ENCODE measurements around the gene TMEM134. TPM values are rescaled to one million over a fixed set of nuclear protein-coding genes. Genes with fewer than 3 reads are reported as not detected.
A peak's percentile ranks its signal among the peaks of the same experiment; 100 is the strongest.
"Not testable (repeated sequence)": the region's sequence is repeated elsewhere in the genome, so short reads cannot be mapped to it uniquely, and the experiment has no call there.

Gene TMEM134
- total RNA-seq, 1 experiment from 2014 or later: 34.9 TPM

DNA sequence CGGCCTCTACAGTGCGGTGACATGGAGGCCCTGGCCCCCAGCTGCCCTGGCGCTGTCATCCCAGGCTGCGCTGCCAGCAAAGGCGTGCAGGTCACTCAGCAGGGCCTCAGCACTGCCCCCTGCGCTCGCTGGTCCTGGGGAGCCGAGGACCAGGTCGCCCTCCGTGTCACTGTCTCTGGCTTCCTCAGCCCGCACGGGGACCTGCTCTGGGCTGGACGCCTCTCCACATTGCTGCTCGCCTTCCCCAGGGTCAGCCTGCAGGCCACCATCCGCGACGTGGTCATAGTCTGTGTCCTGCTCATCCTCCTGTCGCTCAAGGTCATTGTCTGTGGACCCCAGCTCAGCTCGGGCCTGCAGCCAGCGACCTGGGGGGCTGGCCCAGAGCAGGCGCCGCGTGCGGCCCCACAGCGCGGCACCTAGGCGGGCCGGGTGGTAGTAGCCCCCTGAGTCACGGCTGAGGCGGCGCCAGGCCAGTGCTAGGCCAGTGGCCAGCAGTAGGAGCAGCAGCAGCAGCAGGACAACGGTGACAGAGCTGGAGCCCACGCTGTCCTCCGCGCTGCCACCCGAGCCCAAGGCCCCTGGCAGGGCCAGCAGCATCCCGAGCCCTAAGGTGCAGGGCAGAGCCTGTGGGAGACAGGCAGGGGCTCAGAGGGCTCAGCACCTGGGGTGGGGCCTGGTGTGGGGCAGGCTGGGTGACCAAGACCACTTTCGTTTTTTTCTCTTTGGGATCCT lies 33.2 kb downstream of the TMEM134 start:
- Histone ChIP-seq H3K4me3 (ENCODE audit: insufficient read depth, low read depth, low read length) (no peak overlapping the region), H3K36me3 (replicated peaks; ENCODE audit: control insufficient read depth, insufficient read depth, low read length) (peaks cover 13% of the 10 kb centered on the region), H3K27me3 (ENCODE audit: control insufficient read depth, insufficient read depth, low read length) (no peaks in the 10 kb centered on the region)
- no peak for DNase-seq

DNA sequence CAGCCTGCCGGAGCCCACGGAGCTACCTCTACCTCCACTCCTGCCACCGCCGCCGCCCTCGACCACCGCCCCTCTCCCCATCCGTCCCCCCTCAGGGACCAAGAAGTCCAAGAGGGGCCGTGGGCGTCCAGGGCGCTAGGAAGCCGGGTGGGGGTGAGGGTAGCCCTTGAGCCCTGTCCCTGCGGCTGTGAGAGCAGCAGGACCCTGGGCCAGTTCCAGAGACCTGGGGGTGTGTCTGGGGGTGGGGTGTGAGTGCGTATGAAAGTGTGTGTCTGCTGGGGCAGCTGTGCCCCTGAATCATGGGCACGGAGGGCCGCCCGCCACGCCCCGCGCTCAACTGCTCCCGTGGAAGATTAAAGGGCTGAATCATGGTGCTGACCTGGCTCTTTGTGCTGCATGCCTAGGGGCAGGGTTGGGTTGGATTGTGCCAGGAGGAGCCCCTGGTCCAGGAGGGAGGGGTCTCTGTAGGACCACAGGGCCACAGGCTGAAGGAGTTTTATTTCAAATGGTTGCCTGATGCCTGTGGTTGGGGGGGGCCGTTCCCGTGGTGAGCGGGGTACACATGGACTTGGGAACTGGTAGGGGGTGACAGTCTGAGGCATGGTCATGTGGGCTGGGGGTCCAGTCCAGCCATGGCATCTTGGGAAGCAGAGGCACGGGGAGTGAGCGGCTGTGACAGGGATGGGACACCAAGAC lies 33.9 kb downstream of the TMEM134 start:
- Histone ChIP-seq H3K4me3 (ENCODE audit: insufficient read depth, low read depth, low read length) (no peak overlapping the region), H3K36me3 (replicated peaks; ENCODE audit: control insufficient read depth, insufficient read depth, low read length) (peaks cover 13% of the 10 kb centered on the region), H3K27me3 (ENCODE audit: control insufficient read depth, insufficient read depth, low read length) (no peaks in the 10 kb centered on the region)
- DNase-seq: no peak

DNA sequence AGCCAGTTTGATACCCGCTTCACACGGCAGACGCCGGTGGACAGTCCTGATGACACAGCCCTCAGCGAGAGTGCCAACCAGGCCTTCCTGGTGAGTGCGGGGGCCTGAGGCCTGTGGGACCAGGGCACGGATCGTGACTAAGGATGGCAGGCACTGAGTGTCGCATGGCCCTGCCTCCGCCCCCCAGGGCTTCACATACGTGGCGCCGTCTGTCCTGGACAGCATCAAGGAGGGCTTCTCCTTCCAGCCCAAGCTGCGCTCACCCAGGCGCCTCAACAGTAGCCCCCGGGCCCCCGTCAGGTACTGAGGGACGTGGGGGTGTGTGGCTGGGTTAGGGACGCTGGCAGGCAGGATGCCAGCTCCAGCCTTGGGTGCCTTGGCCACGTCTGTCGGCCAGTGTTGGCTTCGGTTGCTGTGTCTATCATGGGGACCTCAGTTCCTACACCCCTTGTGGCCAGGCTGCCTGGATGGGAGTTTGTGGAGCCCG lies 34.6 kb downstream of the TMEM134 start:
- H3K27me3 ChIP-seq (ENCODE audit: control insufficient read depth, insufficient read depth, low read length): no peaks in the 10 kb centered on the region
- peaks cover 13% of the 10 kb centered on the region for H3K36me3 ChIP-seq (replicated peaks; ENCODE audit: control insufficient read depth, insufficient read depth, low read length)
- no peak overlapping the region for H3K4me3 ChIP-seq (ENCODE audit: insufficient read depth, low read depth, low read length)
- DNase-seq: no peak

DNA sequence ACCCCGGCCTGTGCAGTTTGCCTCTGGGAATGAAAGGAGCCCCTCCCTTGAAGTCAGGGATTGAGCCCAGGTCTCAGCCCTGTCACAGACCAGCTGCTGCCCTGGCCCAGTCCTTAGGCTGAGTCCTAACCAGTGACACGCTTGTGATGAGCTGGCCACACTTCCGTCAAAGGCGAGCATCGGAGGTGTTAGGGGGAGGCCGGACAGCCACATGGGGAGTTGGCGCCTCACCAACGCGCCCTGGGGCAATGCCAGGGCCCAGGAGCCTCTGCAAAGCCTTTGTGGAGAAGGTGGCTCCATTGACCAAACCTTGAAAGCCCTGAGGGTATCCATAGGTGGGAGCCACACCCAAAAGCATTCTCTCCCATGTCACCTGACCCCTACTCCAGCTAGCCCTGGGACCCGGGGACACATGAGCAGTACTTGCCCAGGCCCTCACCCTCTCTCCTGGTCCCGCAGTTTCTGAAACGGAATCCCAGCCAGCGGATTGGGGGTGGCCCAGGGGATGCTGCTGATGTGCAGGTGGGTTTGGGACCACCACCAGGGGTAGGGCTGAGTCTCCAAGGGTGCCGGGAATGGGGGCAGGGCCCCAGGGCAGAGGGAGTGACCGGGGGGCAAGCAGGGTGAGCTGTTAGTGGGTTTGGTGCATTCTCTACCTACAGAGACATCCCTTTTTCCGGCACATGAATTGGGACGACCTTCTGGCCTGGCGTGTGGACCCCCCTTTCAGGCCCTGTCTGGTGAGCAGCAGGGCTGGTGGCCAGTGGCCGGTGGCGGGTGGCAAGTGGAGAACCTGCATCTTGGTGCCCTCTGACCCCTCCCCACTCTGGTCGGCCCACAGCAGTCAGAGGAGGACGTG lies 35.3 kb downstream of the TMEM134 start:
- Histone ChIP-seq H3K36me3 (replicated peaks; ENCODE audit: control insufficient read depth, insufficient read depth, low read length) (peaks cover 15% of the 10 kb centered on the region), H3K4me3 (ENCODE audit: insufficient read depth, low read depth, low read length) (no peak overlapping the region), H3K27me3 (ENCODE audit: control insufficient read depth, insufficient read depth, low read length) (no peaks in the 10 kb centered on the region)
- no peak for DNase-seq

DNA sequence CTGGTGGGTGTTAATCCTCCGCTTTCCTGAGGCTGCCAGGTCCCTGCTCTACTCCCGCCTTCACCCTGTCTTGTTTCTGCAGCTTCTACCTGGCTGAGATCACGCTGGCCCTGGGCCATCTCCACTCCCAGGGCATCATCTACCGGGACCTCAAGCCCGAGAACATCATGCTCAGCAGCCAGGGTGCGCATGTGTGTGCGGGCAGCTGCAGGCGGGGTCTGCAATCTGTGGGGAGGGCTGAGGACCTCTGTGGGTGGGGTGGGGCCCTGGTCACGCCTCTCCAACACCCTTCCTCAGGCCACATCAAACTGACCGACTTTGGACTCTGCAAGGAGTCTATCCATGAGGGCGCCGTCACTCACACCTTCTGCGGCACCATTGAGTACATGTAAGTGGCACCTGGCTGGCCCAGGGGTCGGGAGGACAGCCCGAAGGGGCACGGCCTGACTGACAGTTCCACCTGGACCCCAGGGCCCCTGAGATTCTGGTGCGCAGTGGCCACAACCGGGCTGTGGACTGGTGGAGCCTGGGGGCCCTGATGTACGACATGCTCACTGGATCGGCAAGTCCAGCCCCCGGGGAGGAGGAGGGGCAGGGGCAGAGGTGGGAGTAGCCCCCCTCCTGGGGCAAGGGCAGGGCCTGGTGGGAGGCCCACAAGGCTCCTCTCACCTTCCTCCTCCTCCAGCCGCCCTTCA lies 36.2 kb downstream of the TMEM134 start:
- peaks cover 15% of the 10 kb centered on the region for H3K36me3 ChIP-seq (replicated peaks; ENCODE audit: control insufficient read depth, insufficient read depth, low read length)
- no peaks in the 10 kb centered on the region for H3K27me3 ChIP-seq (ENCODE audit: control insufficient read depth, insufficient read depth, low read length)
- DNase-seq: no peak
- no peak overlapping the region for H3K4me3 ChIP-seq (ENCODE audit: insufficient read depth, low read depth, low read length)

DNA sequence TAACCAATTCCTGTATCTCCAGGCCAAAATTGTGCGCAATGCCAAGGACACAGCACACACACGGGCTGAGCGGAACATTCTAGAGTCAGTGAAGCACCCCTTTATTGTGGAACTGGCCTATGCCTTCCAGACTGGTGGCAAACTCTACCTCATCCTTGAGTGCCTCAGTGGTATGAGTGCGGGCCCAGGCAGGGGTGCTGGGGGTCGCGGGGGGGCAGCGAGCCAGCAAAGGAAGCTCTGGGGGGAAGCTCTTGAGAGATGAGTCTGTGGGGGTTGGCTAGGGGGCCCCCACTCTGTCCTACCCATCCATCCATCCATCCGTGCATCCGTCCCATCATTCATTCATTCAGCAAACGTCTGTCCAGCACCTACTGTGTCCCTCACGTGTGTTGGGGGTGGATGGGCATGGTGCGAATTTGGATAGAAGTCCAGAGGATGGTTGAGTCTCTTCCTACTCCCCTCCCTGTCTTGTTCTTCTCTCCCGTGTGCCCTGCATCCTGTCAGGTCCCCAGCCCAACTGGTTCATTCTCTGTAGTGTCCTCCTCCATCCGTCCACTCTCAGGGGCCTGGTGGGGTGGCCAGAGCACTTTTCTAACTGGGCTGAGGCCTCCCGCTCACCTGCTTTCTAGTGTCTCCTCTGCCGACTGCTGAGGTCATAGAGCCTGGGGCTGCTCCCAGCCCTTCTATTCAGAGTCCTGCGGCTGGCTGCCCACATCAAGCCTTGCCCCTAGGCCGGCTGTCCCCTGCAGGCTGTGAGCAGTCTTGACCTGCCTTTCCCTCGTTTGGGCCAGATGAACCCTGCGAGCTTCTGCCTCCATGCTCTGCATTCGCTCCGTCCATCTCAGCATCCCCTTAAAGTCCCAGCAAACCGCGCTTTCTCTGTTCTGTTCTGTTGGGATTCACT lies 37.5 kb downstream of the TMEM134 start:
- H3K4me3 ChIP-seq (ENCODE audit: insufficient read depth, low read depth, low read length): no peak overlapping the region
- peaks cover 13% of the 10 kb centered on the region for H3K36me3 ChIP-seq (replicated peaks; ENCODE audit: control insufficient read depth, insufficient read depth, low read length)
- no peak for DNase-seq
- H3K27me3 ChIP-seq (ENCODE audit: control insufficient read depth, insufficient read depth, low read length): no peaks in the 10 kb centered on the region

DNA sequence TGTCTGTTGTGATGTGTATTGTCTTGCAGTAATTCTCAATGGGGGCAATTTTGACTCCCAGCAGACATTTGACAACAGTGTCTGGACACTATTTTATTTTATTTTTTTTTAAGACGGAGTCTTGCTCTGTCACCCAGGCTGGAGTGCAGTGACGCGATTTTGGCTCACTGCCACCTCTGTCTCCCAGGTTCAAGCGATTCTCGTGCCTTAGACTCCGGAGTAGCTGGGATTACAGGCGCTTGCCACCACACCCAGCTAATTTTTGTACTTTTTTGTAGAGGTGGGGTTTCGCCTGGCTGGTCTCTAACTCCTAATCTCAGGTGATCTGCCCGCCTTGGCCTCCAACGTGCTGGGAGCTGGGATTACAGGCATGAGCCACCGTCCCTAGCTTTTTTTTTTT lies 39.3 kb downstream of the TMEM134 start:
- Histone ChIP-seq H3K27me3 (ENCODE audit: control insufficient read depth, insufficient read depth, low read length) (no peaks in the 10 kb centered on the region), H3K36me3 (replicated peaks; ENCODE audit: control insufficient read depth, insufficient read depth, low read length) (peaks cover 12% of the 10 kb centered on the region), H3K4me3 (ENCODE audit: insufficient read depth, low read depth, low read length) (no peak overlapping the region)
- DNase-seq: no peak

DNA sequence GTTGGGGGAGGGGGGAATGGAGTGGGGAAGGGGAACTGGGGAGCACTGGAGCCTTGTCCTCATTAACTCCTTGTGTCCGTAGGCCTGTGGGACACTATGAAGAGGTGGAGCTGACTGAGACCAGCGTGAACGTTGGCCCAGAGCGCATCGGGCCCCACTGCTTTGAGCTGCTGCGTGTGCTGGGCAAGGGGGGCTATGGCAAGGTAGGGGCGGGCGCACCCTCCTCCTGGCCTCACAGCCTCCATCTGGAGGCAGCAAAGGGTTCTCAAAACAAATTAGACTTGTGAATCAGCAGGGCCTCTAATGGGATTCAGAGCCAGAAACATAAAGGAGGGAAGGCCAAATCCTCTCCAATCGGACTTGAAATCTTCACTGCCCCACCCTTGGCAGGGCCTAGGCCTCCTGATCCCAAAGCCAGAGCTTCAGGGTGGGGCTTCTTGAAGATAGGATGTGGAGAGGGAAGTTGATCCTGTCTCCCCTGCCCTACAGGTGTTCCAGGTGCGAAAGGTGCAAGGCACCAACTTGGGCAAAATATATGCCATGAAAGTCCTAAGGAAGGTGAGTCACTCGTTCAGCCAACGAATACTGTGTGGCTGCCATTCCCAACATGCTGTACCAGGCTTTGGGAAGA lies 39.9 kb downstream of the TMEM134 start:
- peaks cover 12% of the 10 kb centered on the region for H3K36me3 ChIP-seq (replicated peaks; ENCODE audit: control insufficient read depth, insufficient read depth, low read length)
- DNase-seq: no peak
- H3K4me3 ChIP-seq (ENCODE audit: insufficient read depth, low read depth, low read length): peak overlapping the region; percentile 98
- no peaks in the 10 kb centered on the region for H3K27me3 ChIP-seq (ENCODE audit: control insufficient read depth, insufficient read depth, low read length)

DNA sequence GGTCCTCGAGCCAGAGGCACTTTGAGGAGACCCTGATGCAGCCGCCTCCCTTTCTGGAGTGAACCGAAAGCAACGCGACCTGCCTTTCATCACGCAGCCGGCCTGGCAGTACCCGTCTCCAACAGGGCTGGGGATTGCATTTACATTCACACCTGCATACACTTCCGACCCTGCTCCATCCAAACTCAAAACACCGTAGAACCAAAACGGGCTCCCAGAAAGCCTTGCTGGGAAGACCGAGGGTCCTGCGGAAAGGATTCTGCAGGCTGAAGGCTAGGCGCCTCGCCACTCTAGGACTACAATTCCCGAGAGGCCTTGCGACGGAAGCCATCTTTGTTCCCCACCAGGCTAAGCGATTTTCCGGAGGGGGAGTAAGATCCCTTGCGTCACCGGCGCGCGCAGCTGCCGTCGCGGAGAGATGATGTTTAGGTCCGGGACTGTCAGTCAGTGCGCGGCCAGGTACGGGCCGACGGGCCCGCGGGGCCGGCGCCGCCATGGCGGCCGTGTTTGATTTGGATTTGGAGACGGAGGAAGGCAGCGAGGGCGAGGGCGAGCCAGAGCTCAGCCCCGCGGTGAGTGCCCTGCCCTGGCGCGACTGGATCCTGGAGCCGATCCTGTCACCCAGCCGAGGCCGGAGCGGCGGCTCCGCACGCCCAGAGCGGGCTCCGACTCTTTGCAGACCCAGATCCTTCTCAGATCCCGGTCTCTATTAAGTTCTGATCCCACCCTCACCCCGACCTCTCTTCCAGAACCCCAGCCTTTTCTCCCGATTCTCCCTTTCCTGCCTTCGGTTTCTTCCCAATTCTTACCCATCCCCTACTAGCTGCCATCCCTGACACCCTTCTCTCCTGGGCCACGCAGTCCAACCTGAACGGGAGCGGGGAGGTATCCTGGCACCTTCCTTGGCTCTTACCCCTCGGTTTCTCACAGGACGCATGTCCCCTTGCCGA lies 40.7 kb downstream of the TMEM134 start, which contains the start of gene RPS6KB2:
TSS of gene RPS6KB2 (plus strand) at position 443 of the 950 bp plus-strand sequence. CDS start at position 495, 52 bp downstream.
- DNase-seq: peak; percentile 100
- Histone ChIP-seq H3K4me3 (ENCODE audit: insufficient read depth, low read depth, low read length) (peak within 1 kb of the TSS; percentile 98), H3K36me3 (replicated peaks; ENCODE audit: control insufficient read depth, insufficient read depth, low read length) (peaks cover 12% of the 10 kb centered on the region), H3K27me3 (ENCODE audit: control insufficient read depth, insufficient read depth, low read length) (no peaks in the 10 kb centered on the region)

DNA sequence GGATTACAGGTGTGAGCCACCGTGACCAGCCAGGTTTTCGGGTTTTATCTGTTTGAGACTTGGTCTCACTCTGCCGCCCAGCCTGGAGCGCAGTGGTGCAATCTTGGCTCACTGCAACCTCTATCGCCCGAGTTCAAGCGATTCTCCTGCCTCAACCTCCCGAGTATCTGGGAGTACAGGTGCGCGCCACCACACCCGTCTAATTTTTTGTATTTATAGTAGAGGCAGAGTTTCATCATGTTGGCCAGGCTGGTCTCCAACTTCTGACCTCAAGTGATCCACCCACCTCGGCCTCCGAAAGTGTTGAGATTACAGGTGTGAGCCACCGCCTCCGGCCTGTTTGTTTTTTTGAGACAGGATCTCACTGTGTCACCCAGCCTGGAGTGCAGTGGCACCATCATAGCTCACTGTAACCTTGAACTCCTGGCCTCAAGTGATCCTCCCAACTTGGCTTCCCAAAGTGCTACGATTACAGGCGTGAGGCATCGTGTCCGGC lies 41.6 kb downstream of the TMEM134 start:
- peaks cover 10% of the 10 kb centered on the region for H3K36me3 ChIP-seq (replicated peaks; ENCODE audit: control insufficient read depth, insufficient read depth, low read length)
- not testable (repeated sequence) for DNase-seq; H3K27me3 ChIP-seq (ENCODE audit: control insufficient read depth, insufficient read depth, low read length)
- H3K4me3 ChIP-seq (ENCODE audit: insufficient read depth, low read depth, low read length): peak overlapping the region; percentile 98

DNA sequence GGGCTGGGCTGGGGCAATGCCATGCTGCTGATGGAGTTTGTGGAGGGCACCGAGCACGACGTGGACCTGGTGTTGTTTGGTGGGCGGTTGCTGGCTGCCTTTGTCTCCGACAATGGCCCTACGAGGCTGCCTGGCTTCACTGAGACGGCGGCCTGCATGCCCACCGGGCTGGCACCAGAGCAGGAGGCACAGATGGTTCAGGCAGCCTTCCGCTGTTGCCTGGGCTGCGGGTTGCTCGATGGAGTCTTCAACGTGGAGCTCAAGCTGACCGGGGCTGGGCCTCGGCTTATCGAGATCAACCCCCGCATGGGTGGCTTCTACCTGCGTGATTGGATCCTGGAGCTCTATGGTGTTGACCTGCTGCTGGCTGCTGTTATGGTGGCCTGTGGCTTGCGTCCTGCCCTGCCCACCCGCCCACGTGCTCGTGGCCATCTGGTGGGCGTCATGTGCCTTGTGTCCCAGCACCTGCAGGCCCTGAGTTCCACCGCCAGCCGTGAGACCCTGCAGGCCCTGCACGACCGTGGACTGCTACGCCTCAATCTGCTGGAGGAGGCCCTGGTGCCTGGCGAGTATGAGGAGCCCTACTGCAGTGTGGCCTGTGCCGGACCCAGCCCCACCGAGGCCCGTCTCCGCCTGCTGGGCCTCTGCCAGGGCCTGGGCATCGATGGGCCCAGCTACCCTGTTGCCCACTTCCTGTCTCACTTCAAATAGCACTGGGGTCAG lies 45.0 kb downstream of the TMEM134 start:
- H3K36me3 ChIP-seq (replicated peaks; ENCODE audit: control insufficient read depth, insufficient read depth, low read length): no peaks in the 10 kb centered on the region
- DNase-seq: no peak
- H3K27me3 ChIP-seq (ENCODE audit: control insufficient read depth, insufficient read depth, low read length): peaks cover 7% of the 10 kb centered on the region
- H3K4me3 ChIP-seq (ENCODE audit: insufficient read depth, low read depth, low read length): no peak overlapping the region
